Measurements from ENCODE around the gene PRR11. TPM values are rescaled to one million over a fixed set of nuclear protein-coding genes. Genes with fewer than 3 reads are reported as not detected.

The PRR11 gene
- polyA plus RNA-seq, 3 donors, result 1.1 to 3.9 (median 1.7) TPM

DNA sequence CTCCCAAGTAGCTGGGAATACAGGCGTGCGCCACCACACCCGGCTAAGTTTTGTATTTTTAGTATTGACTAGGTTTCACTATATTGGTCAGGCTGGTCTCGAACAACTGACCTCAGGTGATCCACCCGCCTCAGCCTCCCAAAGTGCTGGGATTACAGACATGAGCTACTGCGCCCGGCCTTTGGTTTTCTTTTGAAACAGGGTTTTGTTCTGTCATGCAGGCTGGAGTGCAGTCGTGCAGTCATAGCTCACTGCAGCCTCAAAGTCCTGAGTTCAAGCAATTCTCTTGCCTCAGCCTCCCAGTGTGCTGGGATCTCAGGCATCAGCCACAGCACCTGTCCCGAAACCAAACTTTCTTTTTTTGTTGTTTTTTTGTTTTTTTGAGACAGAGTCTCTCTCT is 25.1 kb downstream of the PRR11 start:
- no peaks in the 10 kb centered on the region for H3K9me3 ChIP-seq (replicated peaks in 1 of 2; ENCODE audit: control insufficient read depth in 1 of 2, insufficient read depth in 1 of 2, low read length in 2 of 2)
- H3K4me3 ChIP-seq (replicated peaks in 1 of 3; ENCODE audit: low read depth in 2 of 3, low read length in 3 of 3), result no peak overlapping the region
- WGBS (ENCODE audit: insufficient coverage), result 95% methylated on average over 6 of the region's 9 CpGs
- H3K36me3 ChIP-seq (replicated peaks in 1 of 2; ENCODE audit: control insufficient read depth in 1 of 2, insufficient read depth in 2 of 2, low read length in 2 of 2), result peaks cover 12 to 32% of the 10 kb centered on the region in 2 donors
- Mint-ChIP-seq H3K4me3 (no peak overlapping the region), H3K27ac (peak overlapping the region in 2 of 7 donors; percentile 54 to 68), H3K4me1 (no peaks in the 10 kb centered on the region), H3K36me3 (peaks cover 50 to 79% of the 10 kb centered on the region in 2 donors), H3K27me3 (ENCODE audit: low read depth in 3 of 3) (no peaks in the 10 kb centered on the region), H3K9me3 (peaks cover 0 to 2% (median 0%) of the 10 kb centered on the region in 7 donors)
- intact Hi-C loops (cut with micrococcal nuclease), result no loop called here
- H3K4me1 ChIP-seq (ENCODE audit: control insufficient read depth in 1 of 2, insufficient read depth in 2 of 2, low read length in 2 of 2), result no peaks in the 10 kb centered on the region
- no peak overlapping the region for H3K27ac ChIP-seq (ENCODE audit: low read depth in 1 of 2, low read length in 2 of 2)
- TF ChIP-seq, protein P1, sequence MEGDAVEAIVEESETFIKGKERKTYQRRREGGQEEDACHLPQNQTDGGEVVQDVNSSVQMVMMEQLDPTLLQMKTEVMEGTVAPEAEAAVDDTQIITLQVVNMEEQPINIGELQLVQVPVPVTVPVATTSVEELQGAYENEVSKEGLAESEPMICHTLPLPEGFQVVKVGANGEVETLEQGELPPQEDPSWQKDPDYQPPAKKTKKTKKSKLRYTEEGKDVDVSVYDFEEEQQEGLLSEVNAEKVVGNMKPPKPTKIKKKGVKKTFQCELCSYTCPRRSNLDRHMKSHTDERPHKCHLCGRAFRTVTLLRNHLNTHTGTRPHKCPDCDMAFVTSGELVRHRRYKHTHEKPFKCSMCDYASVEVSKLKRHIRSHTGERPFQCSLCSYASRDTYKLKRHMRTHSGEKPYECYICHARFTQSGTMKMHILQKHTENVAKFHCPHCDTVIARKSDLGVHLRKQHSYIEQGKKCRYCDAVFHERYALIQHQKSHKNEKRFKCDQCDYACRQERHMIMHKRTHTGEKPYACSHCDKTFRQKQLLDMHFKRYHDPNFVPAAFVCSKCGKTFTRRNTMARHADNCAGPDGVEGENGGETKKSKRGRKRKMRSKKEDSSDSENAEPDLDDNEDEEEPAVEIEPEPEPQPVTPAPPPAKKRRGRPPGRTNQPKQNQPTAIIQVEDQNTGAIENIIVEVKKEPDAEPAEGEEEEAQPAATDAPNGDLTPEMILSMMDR (IDR thresholded peaks at IDR 0.05), result no peak
- no peak overlapping the region for H3K9ac ChIP-seq (ENCODE audit: insufficient read depth, low read length, poor library complexity, severe bottlenecking)
- no peaks in the 10 kb centered on the region for H3K27me3 ChIP-seq (ENCODE audit: control insufficient read depth in 2 of 2, insufficient read depth in 2 of 2, low read length in 2 of 2)
- H2AFZ ChIP-seq (ENCODE audit: insufficient read depth, low read depth, low read length, poor library complexity, severe bottlenecking), result no peak overlapping the region
- no peak for DNase-seq
- no peak overlapping the region for H3K4me2 ChIP-seq (replicated peaks; ENCODE audit: extremely low read depth, low read length, poor library complexity, severe bottlenecking)
- H3K79me2 ChIP-seq (ENCODE audit: insufficient read depth, low read length), result peaks cover 32% of the 10 kb centered on the region
- H4K20me1 ChIP-seq (ENCODE audit: insufficient read depth, low read length), result no peaks in the 10 kb centered on the region

DNA sequence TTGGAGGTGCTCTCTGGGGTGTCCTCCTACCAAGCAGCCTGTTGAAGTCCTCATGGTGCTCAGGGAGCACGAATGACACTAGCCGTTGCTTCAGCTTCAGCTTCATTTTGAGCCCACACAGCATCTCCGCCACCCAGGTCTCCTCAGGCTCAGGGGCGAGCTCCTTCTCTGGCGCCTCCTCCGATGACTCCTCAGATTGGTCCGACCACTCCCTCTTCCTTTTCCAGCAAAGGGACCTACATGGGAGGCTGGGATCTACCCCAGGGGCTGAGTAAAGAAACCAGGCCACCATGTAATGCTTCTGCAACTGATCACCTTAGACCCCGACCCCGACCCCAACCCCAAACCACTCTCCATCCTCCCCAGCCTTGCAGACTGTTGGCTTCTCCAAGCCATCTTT is 25.9 kb downstream of the PRR11 start:
- peaks cover 23% of the 10 kb centered on the region for H3K79me2 ChIP-seq (ENCODE audit: insufficient read depth, low read length)
- no peak overlapping the region for H3K4me3 ChIP-seq (replicated peaks in 1 of 3; ENCODE audit: low read depth in 2 of 3, low read length in 3 of 3)
- Mint-ChIP-seq H3K36me3 (peaks cover 54 to 82% of the 10 kb centered on the region in 2 donors), H3K4me3 (no peak overlapping the region), H3K9me3 (peaks cover 0 to 2% (median 0%) of the 10 kb centered on the region in 7 donors), H3K4me1 (no peaks in the 10 kb centered on the region), H3K27me3 (ENCODE audit: low read depth in 3 of 3) (no peaks in the 10 kb centered on the region), H3K27ac (peak overlapping the region in 3 of 7 donors; percentile 15 to 46 (median 18))
- intact Hi-C loops (cut with micrococcal nuclease), result no loop called here
- H3K9ac ChIP-seq (ENCODE audit: insufficient read depth, low read length, poor library complexity, severe bottlenecking), result no peak overlapping the region
- no peaks in the 10 kb centered on the region for H3K27me3 ChIP-seq (ENCODE audit: control insufficient read depth in 2 of 2, insufficient read depth in 2 of 2, low read length in 2 of 2)
- no peaks in the 10 kb centered on the region for H3K4me1 ChIP-seq (ENCODE audit: control insufficient read depth in 1 of 2, insufficient read depth in 2 of 2, low read length in 2 of 2)
- no peaks in the 10 kb centered on the region for H4K20me1 ChIP-seq (ENCODE audit: insufficient read depth, low read length)
- no peak overlapping the region for H3K4me2 ChIP-seq (replicated peaks; ENCODE audit: extremely low read depth, low read length, poor library complexity, severe bottlenecking)
- no peak overlapping the region for H3K27ac ChIP-seq (ENCODE audit: low read depth in 1 of 2, low read length in 2 of 2)
- TF ChIP-seq, protein P1 (IDR thresholded peaks at IDR 0.05), result no peak
- H3K36me3 ChIP-seq (replicated peaks in 1 of 2; ENCODE audit: control insufficient read depth in 1 of 2, insufficient read depth in 2 of 2, low read length in 2 of 2), result peaks cover 16 to 41% of the 10 kb centered on the region in 2 donors
- no peak overlapping the region for H2AFZ ChIP-seq (ENCODE audit: insufficient read depth, low read depth, low read length, poor library complexity, severe bottlenecking)
- no peak for DNase-seq
- WGBS (ENCODE audit: insufficient coverage), result 100% methylated on average over 9 of the region's 9 CpGs
- no peaks in the 10 kb centered on the region for H3K9me3 ChIP-seq (replicated peaks in 1 of 2; ENCODE audit: control insufficient read depth in 1 of 2, insufficient read depth in 1 of 2, low read length in 2 of 2)
